ENCODE results near the gene SSPN. TPM values are rescaled to one million over a fixed set of nuclear protein-coding genes. Genes with fewer than 3 reads are reported as not detected.

Gene SSPN
- total RNA-seq, 4 donors from 2014 or later, result 35.9 to 65.4 (median 53.3) TPM

GRCh38 chr12:26239122-26239851 lies 43.9 kb downstream of the SSPN start:
- no peaks in the 10 kb centered on the region for H3K9me3 ChIP-seq
- H3K36me3 ChIP-seq, result no peaks in the 10 kb centered on the region
- ATAC-seq, result peak; percentile 95
- peaks cover 0 to 14% (median 0%) of the 10 kb centered on the region in 3 donors for H3K4me1 ChIP-seq
- TF ChIP-seq, protein P1, sequence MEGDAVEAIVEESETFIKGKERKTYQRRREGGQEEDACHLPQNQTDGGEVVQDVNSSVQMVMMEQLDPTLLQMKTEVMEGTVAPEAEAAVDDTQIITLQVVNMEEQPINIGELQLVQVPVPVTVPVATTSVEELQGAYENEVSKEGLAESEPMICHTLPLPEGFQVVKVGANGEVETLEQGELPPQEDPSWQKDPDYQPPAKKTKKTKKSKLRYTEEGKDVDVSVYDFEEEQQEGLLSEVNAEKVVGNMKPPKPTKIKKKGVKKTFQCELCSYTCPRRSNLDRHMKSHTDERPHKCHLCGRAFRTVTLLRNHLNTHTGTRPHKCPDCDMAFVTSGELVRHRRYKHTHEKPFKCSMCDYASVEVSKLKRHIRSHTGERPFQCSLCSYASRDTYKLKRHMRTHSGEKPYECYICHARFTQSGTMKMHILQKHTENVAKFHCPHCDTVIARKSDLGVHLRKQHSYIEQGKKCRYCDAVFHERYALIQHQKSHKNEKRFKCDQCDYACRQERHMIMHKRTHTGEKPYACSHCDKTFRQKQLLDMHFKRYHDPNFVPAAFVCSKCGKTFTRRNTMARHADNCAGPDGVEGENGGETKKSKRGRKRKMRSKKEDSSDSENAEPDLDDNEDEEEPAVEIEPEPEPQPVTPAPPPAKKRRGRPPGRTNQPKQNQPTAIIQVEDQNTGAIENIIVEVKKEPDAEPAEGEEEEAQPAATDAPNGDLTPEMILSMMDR (IDR thresholded peaks at IDR 0.05), result no peak
- TF ChIP-seq EP300 (IDR thresholded peaks at IDR 0.05) (no peak), POLR2AphosphoS5 (IDR thresholded peaks at IDR 0.05) (peak; percentile 13), POLR2A (IDR thresholded peaks at IDR 0.05) (no peak)
- H3K27ac ChIP-seq, result peak overlapping the region in 3 of 4 donors; percentile 22 to 52 (median 48)
- WGBS, 2 donors (ENCODE audit: low coverage in 1 of 2), result 55 to 60% methylated on average over 1 to 5 of the region's 5 CpGs
- H3K4me3 ChIP-seq, result no peak overlapping the region
- H3K27me3 ChIP-seq, result no peaks in the 10 kb centered on the region

GRCh38 chr12:26239852-26240815 lies 44.8 kb downstream of the SSPN start:
- no peak for TF ChIP-seq EP300 (IDR thresholded peaks at IDR 0.05)
- no peak for TF ChIP-seq POLR2A (IDR thresholded peaks at IDR 0.05)
- no peak for TF ChIP-seq POLR2AphosphoS5 (IDR thresholded peaks at IDR 0.05)
- TF ChIP-seq, protein P1 (IDR thresholded peaks at IDR 0.05), result no peak

GRCh38 chr12:26241080-26241479 lies 45.7 kb downstream of the SSPN start:
- H3K27ac ChIP-seq, result no peak overlapping the region
- H3K4me1 ChIP-seq, result peaks cover 0 to 12% (median 0%) of the 10 kb centered on the region in 3 donors
- H3K4me3 ChIP-seq, result no peak overlapping the region
- ATAC-seq, result no peak
- 77 to 100% methylated on average over 2 of the region's 2 CpGs for WGBS, 2 donors (ENCODE audit: low coverage in 1 of 2)
- no peaks in the 10 kb centered on the region for H3K27me3 ChIP-seq
- H3K36me3 ChIP-seq, result no peaks in the 10 kb centered on the region
- TF ChIP-seq POLR2AphosphoS5 (IDR thresholded peaks at IDR 0.05) (no peak), POLR2A (IDR thresholded peaks at IDR 0.05) (no peak), EP300 (IDR thresholded peaks at IDR 0.05) (no peak)
- TF ChIP-seq, protein P1 (IDR thresholded peaks at IDR 0.05), result no peak
- no peaks in the 10 kb centered on the region for H3K9me3 ChIP-seq

More at GRCh38 chr12:26239852-26240815, 44.8 kb downstream of the SSPN start:
- WGBS, 2 donors (ENCODE audit: low coverage in 1 of 2), result 58 to 89% methylated on average over 3 of the region's 4 CpGs
- Histone ChIP-seq H3K27ac (no peak overlapping the region), H3K36me3 (no peaks in the 10 kb centered on the region), H3K4me3 (no peak overlapping the region), H3K4me1 (peaks cover 0 to 12% (median 0%) of the 10 kb centered on the region in 3 donors), H3K9me3 (no peaks in the 10 kb centered on the region), H3K27me3 (no peaks in the 10 kb centered on the region)
- no peak for ATAC-seq

GRCh38 chr12:26242683-26243082 lies 47.3 kb downstream of the SSPN start:
- no peak overlapping the region for H3K4me3 ChIP-seq
- no peaks in the 10 kb centered on the region for H3K9me3 ChIP-seq
- H3K27ac ChIP-seq, result no peak overlapping the region
- TF ChIP-seq POLR2AphosphoS5 (IDR thresholded peaks at IDR 0.05), result no peak
- TF ChIP-seq, protein P1 (IDR thresholded peaks at IDR 0.05), result no peak
- no peak for TF ChIP-seq EP300 (IDR thresholded peaks at IDR 0.05)
- TF ChIP-seq POLR2A (IDR thresholded peaks at IDR 0.05), result no peak
- H3K36me3 ChIP-seq, result no peaks in the 10 kb centered on the region
- peaks cover 0 to 12% (median 0%) of the 10 kb centered on the region in 3 donors for H3K4me1 ChIP-seq
- H3K27me3 ChIP-seq, result no peaks in the 10 kb centered on the region
- ATAC-seq, result no peak
